Breast epithelium (tissue), 4 donors: Measurements from ENCODE around the gene IMPG2. TPM values are rescaled to one million over a fixed set of nuclear protein-coding genes. Genes with fewer than 3 reads are reported as not detected.

Experiments
- DNase-seq, 2 donors: peaks; one replicate each; pipeline ENCODE4 v3.0.0-alpha.2; 2019; ENCODE audit warnings: low spot score in 2 of 2
- H3K27ac ChIP-seq, 2 donors: fragments of 200-600 bp; sonication (generic) in 1 of 2; one replicate each; pipeline ENCODE4 v1.5.1; 2016 to 2019; ENCODE audit warnings: mild to moderate bottlenecking in 1 of 2
- H3K27me3 ChIP-seq, 2 donors: fragments of 200-600 bp; sonication (generic) in 1 of 2; one replicate each; pipeline versions ENCODE4 v1.5.1 to v1.6.0; 2017 to 2019; ENCODE audit warnings: control low read depth in 1 of 2, mild to moderate bottlenecking in 1 of 2
- H3K36me3 ChIP-seq: fragments of 200-600 bp; one replicate; pipeline ENCODE4 v1.5.1; 2019
- H3K4me1 ChIP-seq, 2 donors: fragments of 200-600 bp; sonication (generic); one replicate each; pipeline ENCODE4 v1.5.1; 2016 to 2019; ENCODE audit warnings: control low read depth in 1 of 2
- H3K4me3 ChIP-seq, 3 donors: fragments of 200-600 bp; sonication (generic); 1 replicate in 2 of 3; 2 replicates in 1 of 3; pipeline ENCODE4 v1.5.1; 2016 to 2019; ENCODE audit warnings: mild to moderate bottlenecking in 3 of 3, moderate library complexity in 2 of 3
- H3K9me3 ChIP-seq, 2 donors: fragments of 200-600 bp; sonication (generic) in 1 of 2; one replicate each; pipeline ENCODE4 v1.5.1; 2016 to 2019; ENCODE audit warnings: control low read depth in 1 of 2
- CTCF ChIP-seq, 3 donors: fragments of 450-650 bp; IDR thresholded peaks; one replicate each; pipeline ENCODE4 v1.5.1; 2016 to 2017; ENCODE audit warnings: antibody characterized with exemption in 3 of 3, mild to moderate bottlenecking in 3 of 3, moderate library complexity in 3 of 3
- POLR2A ChIP-seq: fragments of 450-650 bp; IDR thresholded peaks from one replicate; pipeline ENCODE4 v1.6.1; 2016; ENCODE audit warnings: antibody characterized with exemption, mild to moderate bottlenecking, moderate library complexity
- POLR2AphosphoS5 ChIP-seq, 3 donors: sonication (generic); formaldehyde crosslinking; IDR thresholded peaks; one replicate each; pipeline ENCODE4 v1.6.1; 2017; ENCODE audit warnings: antibody characterized with exemption in 3 of 3
- intact Hi-C: fragments of 100-400 bp; cut with DNase I; formaldehyde crosslinking; loops from one replicate; pipeline ENCODE4 v1.15.1; 2023; ENCODE audit warnings: low total_unique reads
- total RNA-seq, 3 donors: library from RNA; depleted of rRNA; stranded (reverse); fragments of >200 nt; gene quantifications; one replicate each; pipeline ENCODE4 v1.1.0, GENCODE V29; 2016

IMPG2 gene
- total RNA-seq, 3 donors from 2014 or later, result 0.15 to 0.33 (median 0.32) TPM

GRCh38 chr3:101189796-101190195, 130.6 kb downstream of the IMPG2 start:
- H3K27ac ChIP-seq, result no peak overlapping the region
- no peaks in the 10 kb centered on the region for H3K36me3 ChIP-seq
- TF ChIP-seq POLR2AphosphoS5 (IDR thresholded peaks at IDR 0.05) (no peak), CTCF (IDR thresholded peaks at IDR 0.05) (no peak), POLR2A (no peak)
- H3K27me3 ChIP-seq, result no peaks in the 10 kb centered on the region
- H3K4me3 ChIP-seq, result no peak overlapping the region
- no peaks in the 10 kb centered on the region for H3K9me3 ChIP-seq
- no peak for DNase-seq
- intact Hi-C loops, result no loop called here
- no peaks in the 10 kb centered on the region for H3K4me1 ChIP-seq

GRCh38 chr3:101189176-101189575, 131.2 kb downstream of the IMPG2 start:
- no peak overlapping the region for H3K27ac ChIP-seq
- no peaks in the 10 kb centered on the region for H3K9me3 ChIP-seq
- TF ChIP-seq CTCF (IDR thresholded peaks at IDR 0.05) (no peak), POLR2AphosphoS5 (IDR thresholded peaks at IDR 0.05) (no peak), POLR2A (no peak)
- no peak for DNase-seq
- no peaks in the 10 kb centered on the region for H3K36me3 ChIP-seq
- no peak overlapping the region for H3K4me3 ChIP-seq
- H3K27me3 ChIP-seq, result no peaks in the 10 kb centered on the region
- H3K4me1 ChIP-seq, result no peaks in the 10 kb centered on the region
- intact Hi-C loops, result no loop called here

- intact Hi-C loops, result no loop called here
- Histone ChIP-seq H3K27me3 (no peaks in the 10 kb centered on the region), H3K27ac (no peak overlapping the region), H3K9me3 (no peaks in the 10 kb centered on the region), H3K4me3 (no peak overlapping the region), H3K4me1 (no peaks in the 10 kb centered on the region), H3K36me3 (no peaks in the 10 kb centered on the region)
- TF ChIP-seq POLR2A, result no peak
- TF ChIP-seq CTCF (IDR thresholded peaks at IDR 0.05), result no peak
- TF ChIP-seq POLR2AphosphoS5 (IDR thresholded peaks at IDR 0.05), result no peak
- no peak for DNase-seq
Observed at GRCh38 chr3:101185341-101185740, 135.0 kb downstream of the IMPG2 start.

GRCh38 chr3:101184111-101184510, 136.3 kb downstream of the IMPG2 start:
- no peak overlapping the region for H3K27ac ChIP-seq
- no peaks in the 10 kb centered on the region for H3K27me3 ChIP-seq
- no peak overlapping the region for H3K4me3 ChIP-seq
- no peaks in the 10 kb centered on the region for H3K36me3 ChIP-seq
- intact Hi-C loops, result no loop called here
- no peaks in the 10 kb centered on the region for H3K9me3 ChIP-seq
- no peaks in the 10 kb centered on the region for H3K4me1 ChIP-seq
- no peak for TF ChIP-seq POLR2AphosphoS5 (IDR thresholded peaks at IDR 0.05)
- no peak for DNase-seq

- TF ChIP-seq POLR2A (no peak), CTCF (IDR thresholded peaks at IDR 0.05) (no peak), POLR2AphosphoS5 (IDR thresholded peaks at IDR 0.05) (no peak)
- H3K36me3 ChIP-seq, result no peaks in the 10 kb centered on the region
- H3K4me3 ChIP-seq, result no peak overlapping the region
- H3K27me3 ChIP-seq, result no peaks in the 10 kb centered on the region
- intact Hi-C loops, result no loop called here
- no peaks in the 10 kb centered on the region for H3K4me1 ChIP-seq
- DNase-seq, result no peak
- H3K9me3 ChIP-seq, result no peaks in the 10 kb centered on the region
- H3K27ac ChIP-seq, result no peak overlapping the region
Observed at GRCh38 chr3:101183151-101183550, 137.2 kb downstream of the IMPG2 start.

GRCh38 chr3:101182734-101183133, 137.6 kb downstream of the IMPG2 start:
- TF ChIP-seq CTCF (IDR thresholded peaks at IDR 0.05) (no peak), POLR2AphosphoS5 (IDR thresholded peaks at IDR 0.05) (no peak), POLR2A (no peak)
- Histone ChIP-seq H3K36me3 (no peaks in the 10 kb centered on the region), H3K4me1 (no peaks in the 10 kb centered on the region), H3K4me3 (no peak overlapping the region), H3K9me3 (no peaks in the 10 kb centered on the region), H3K27ac (no peak overlapping the region), H3K27me3 (no peaks in the 10 kb centered on the region)
- intact Hi-C loops, result no loop called here
- no peak for DNase-seq
